ENCODE measurements around the gene RTF1.

- TF ChIP-seq, protein P1, sequence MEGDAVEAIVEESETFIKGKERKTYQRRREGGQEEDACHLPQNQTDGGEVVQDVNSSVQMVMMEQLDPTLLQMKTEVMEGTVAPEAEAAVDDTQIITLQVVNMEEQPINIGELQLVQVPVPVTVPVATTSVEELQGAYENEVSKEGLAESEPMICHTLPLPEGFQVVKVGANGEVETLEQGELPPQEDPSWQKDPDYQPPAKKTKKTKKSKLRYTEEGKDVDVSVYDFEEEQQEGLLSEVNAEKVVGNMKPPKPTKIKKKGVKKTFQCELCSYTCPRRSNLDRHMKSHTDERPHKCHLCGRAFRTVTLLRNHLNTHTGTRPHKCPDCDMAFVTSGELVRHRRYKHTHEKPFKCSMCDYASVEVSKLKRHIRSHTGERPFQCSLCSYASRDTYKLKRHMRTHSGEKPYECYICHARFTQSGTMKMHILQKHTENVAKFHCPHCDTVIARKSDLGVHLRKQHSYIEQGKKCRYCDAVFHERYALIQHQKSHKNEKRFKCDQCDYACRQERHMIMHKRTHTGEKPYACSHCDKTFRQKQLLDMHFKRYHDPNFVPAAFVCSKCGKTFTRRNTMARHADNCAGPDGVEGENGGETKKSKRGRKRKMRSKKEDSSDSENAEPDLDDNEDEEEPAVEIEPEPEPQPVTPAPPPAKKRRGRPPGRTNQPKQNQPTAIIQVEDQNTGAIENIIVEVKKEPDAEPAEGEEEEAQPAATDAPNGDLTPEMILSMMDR (IDR thresholded peaks at IDR 0.05): no peak
- no peak for TF ChIP-seq POLR2A (IDR thresholded peaks at IDR 0.05)
- TF ChIP-seq POLR2AphosphoS5 (IDR thresholded peaks at IDR 0.05): no peak
These were observed 72.7 kb downstream of the RTF1 start for GRCh38 chr15:41489641-41490040.

All from breast epithelium (tissue), 3 donors.